HG03457 (cell line): Measurements from ENCODE around the gene CALR3.
"Not testable (repeated sequence)": the region's sequence is repeated elsewhere in the genome, so short reads cannot be mapped to it uniquely, and the experiment has no call there.

Experiments
- ATAC-seq: cut with Tn5 transposase; IDR thresholded peaks from one replicate; pipeline ENCODE4 v1.9.1; 2021; ENCODE audit warnings: moderate number of reproducible peaks; ENCODE audit not compliant: unreplicated experiment

Gene CALR3

GRCh38 chr19:16497837-16498236 is 1.9 kb upstream of the CALR3 start:
- no peak for ATAC-seq

- ATAC-seq: no peak
These were observed 1.1 kb upstream of the CALR3 start for GRCh38 chr19:16497042-16497441.

- ATAC-seq: no peak
These were observed 631 bp upstream of the CALR3 start for GRCh38 chr19:16496613-16496983.

GRCh38 chr19:16486476-16486875 is 9.5 kb downstream of the CALR3 start:
- ATAC-seq: not testable (repeated sequence)

GRCh38 chr19:16482745-16483144 is 13.2 kb downstream of the CALR3 start:
- no peak for ATAC-seq

- no peak for ATAC-seq
These were observed 18.7 kb downstream of the CALR3 start for GRCh38 chr19:16477311-16477710.

- no peak for ATAC-seq
These were observed 19.6 kb downstream of the CALR3 start for GRCh38 chr19:16476401-16476800.

GRCh38 chr19:16473875-16474392 is 22.0 kb downstream of the CALR3 start:
- ATAC-seq: no peak

- ATAC-seq: no peak
These were observed 23.0 kb downstream of the CALR3 start for GRCh38 chr19:16472992-16473391.

- not testable (repeated sequence) for ATAC-seq
These were observed 23.4 kb downstream of the CALR3 start for GRCh38 chr19:16472559-16472899.

- peak; percentile 34 for ATAC-seq
These were observed 24.8 kb downstream of the CALR3 start for GRCh38 chr19:16470911-16471811.

GRCh38 chr19:16470541-16470910 is 25.4 kb downstream of the CALR3 start:
- ATAC-seq: no peak

- ATAC-seq: no peak
These were observed 28.4 kb downstream of the CALR3 start for GRCh38 chr19:16467581-16467980.

- ATAC-seq: not testable (repeated sequence)
These were observed 29.1 kb downstream of the CALR3 start for GRCh38 chr19:16466802-16467427.

- ATAC-seq: no peak
These were observed 30.7 kb downstream of the CALR3 start for GRCh38 chr19:16465239-16465638.

- ATAC-seq: no peak
These were observed 31.9 kb downstream of the CALR3 start for GRCh38 chr19:16463991-16464575.

GRCh38 chr19:16463341-16463990 is 32.5 kb downstream of the CALR3 start:
- no peak for ATAC-seq

- ATAC-seq: no peak
These were observed 33.2 kb downstream of the CALR3 start for GRCh38 chr19:16462757-16463250.

- no peak for ATAC-seq
These were observed 34.3 kb downstream of the CALR3 start for GRCh38 chr19:16461630-16462051.

GRCh38 chr19:16460454-16460853 is 35.5 kb downstream of the CALR3 start:
- ATAC-seq: no peak

- ATAC-seq: no peak
These were observed 36.3 kb downstream of the CALR3 start for GRCh38 chr19:16459680-16460079.
